Mucosa of descending colon (tissue), 3 donors: Measurements from ENCODE around the gene CEACAM20. TPM values are rescaled to one million over a fixed set of nuclear protein-coding genes. Genes with fewer than 3 reads are reported as not detected.

Experiments used
- ATAC-seq: fragments of 200-7000 bp; cut with Tn5 transposase; one replicate; pipeline ENCODE4 v1.9.1; 2020; ENCODE audit warnings: mild to moderate bottlenecking, moderate library complexity
- DNase-seq, 3 donors: peaks; one replicate each; pipeline ENCODE4 v3.0.0-alpha.2; 2020
- H3K36me3 ChIP-seq: fragments of 200-600 bp; one replicate; pipeline ENCODE4 v1.8.0; 2021; ENCODE audit warnings: low read depth, mild to moderate bottlenecking
- H3K4me1 ChIP-seq: fragments of 200-600 bp; one replicate; pipeline ENCODE4 v1.8.0; 2021; ENCODE audit warnings: low read depth, mild to moderate bottlenecking
- H3K4me3 ChIP-seq: fragments of 200-600 bp; one replicate; pipeline ENCODE4 v1.8.0; 2021; ENCODE audit warnings: mild to moderate bottlenecking
- H3K9me3 ChIP-seq: fragments of 200-600 bp; one replicate; pipeline ENCODE4 v1.8.0; 2021; ENCODE audit warnings: mild to moderate bottlenecking
- CTCF ChIP-seq: fragments of 200-600 bp; IDR thresholded peaks from one replicate; pipeline ENCODE4 v1.8.0; 2022; ENCODE audit warnings: antibody characterized with exemption, mild to moderate bottlenecking
- intact Hi-C, 2 donors: fragments of 100-400 bp; cut with DNase I in 1 of 2; cut with micrococcal nuclease in 1 of 2; formaldehyde crosslinking; loops; one replicate each; pipeline versions ENCODE4 v1.11.0 to v1.11.1; 2022; cut with DNase I, micrococcal nuclease
- total RNA-seq, 3 donors: library from RNA; stranded (reverse); fragmentation: NEBNext Ultra II Directional in 2 of 3; extraction: Animal tissue kit (Norgen Biotek cat#: 25700) in 2 of 3; gene quantifications; one replicate each; pipeline versions ENCODE4 v1.2.1 to v1.2.4, GENCODE V29; 2021 to 2023
- donor health status: DM: no; HTN: no; CAD: no; lungs with moderate emphysema.
- donor health status: DM: no; HTN: no; CAD: no.
- donor health status: DM: no; HTN: yes; CAD: no.

CEACAM20 gene
- total RNA-seq, 3 donors from 2014 or later, result 0.32 to 1.3 TPM; not detected in 1

GRCh38 chr19:44548736-44549135 is 19.3 kb upstream of the CEACAM20 start:
- no peak overlapping the region for H3K4me3 ChIP-seq
- TF ChIP-seq CTCF, result no peak
- intact Hi-C loops, result no loop called here
- H3K36me3 ChIP-seq, result no peaks in the 10 kb centered on the region
- no peaks in the 10 kb centered on the region for H3K9me3 ChIP-seq
- DNase-seq (no peak), ATAC-seq (no peak)
- no peaks in the 10 kb centered on the region for H3K4me1 ChIP-seq

- TF ChIP-seq CTCF, result no peak
- Histone ChIP-seq H3K9me3 (no peaks in the 10 kb centered on the region), H3K36me3 (no peaks in the 10 kb centered on the region), H3K4me3 (no peak overlapping the region), H3K4me1 (no peaks in the 10 kb centered on the region)
- ATAC-seq (no peak), DNase-seq (no peak)
- intact Hi-C loops, result no loop called here
Measured at GRCh38 chr19:44544031-44544430, 14.6 kb upstream of the CEACAM20 start.

- H3K9me3 ChIP-seq, result no peaks in the 10 kb centered on the region
- H3K36me3 ChIP-seq, result no peaks in the 10 kb centered on the region
- H3K4me3 ChIP-seq, result no peak overlapping the region
- ATAC-seq (no peak), DNase-seq (no peak)
- intact Hi-C loops, result no loop called here
- no peak for TF ChIP-seq CTCF
- no peaks in the 10 kb centered on the region for H3K4me1 ChIP-seq
Measured at GRCh38 chr19:44542671-44543070, 13.2 kb upstream of the CEACAM20 start.

- TF ChIP-seq CTCF, result no peak
- no peak for ATAC-seq
- H3K4me1 ChIP-seq, result no peaks in the 10 kb centered on the region
- intact Hi-C loops, result no loop called here
- H3K9me3 ChIP-seq, result no peaks in the 10 kb centered on the region
- no peak for DNase-seq
- no peak overlapping the region for H3K4me3 ChIP-seq
- H3K36me3 ChIP-seq, result no peaks in the 10 kb centered on the region
Measured at GRCh38 chr19:44540736-44541135, 11.3 kb upstream of the CEACAM20 start.

GRCh38 chr19:44539991-44540390 is 10.5 kb upstream of the CEACAM20 start:
- DNase-seq (no peak), ATAC-seq (no peak)

More at GRCh38 chr19:44539991-44540390, 10.5 kb upstream of the CEACAM20 start:
- H3K4me1 ChIP-seq, result no peaks in the 10 kb centered on the region
- H3K9me3 ChIP-seq, result no peaks in the 10 kb centered on the region
- H3K36me3 ChIP-seq, result no peaks in the 10 kb centered on the region
- intact Hi-C loops, result no loop called here
- no peak overlapping the region for H3K4me3 ChIP-seq
- no peak for TF ChIP-seq CTCF
